ENCODE measurements around the gene CXCR5.

Gene CXCR5

GRCh38 chr11:118928101-118928869 is 44.6 kb downstream of the CXCR5 start:
- Histone ChIP-seq H3K9me3 (ENCODE audit: control insufficient read depth, low read depth, low read length) (no peaks in the 10 kb centered on the region), H3K9ac (ENCODE audit: low read length) (peak overlapping the region; percentile 68), H3K4me1 (ENCODE audit: control insufficient read depth, low read depth, low read length) (peaks cover 23% of the 10 kb centered on the region), H3K27me3 (ENCODE audit: control insufficient read depth, insufficient read depth, low read length) (peaks cover 20% of the 10 kb centered on the region), H3K27ac (ENCODE audit: low read length) (no peak overlapping the region), H3K4me3 (ENCODE audit: low read length) (peak overlapping the region; percentile 84), H3K36me3 (ENCODE audit: control insufficient read depth, low read depth, low read length) (no peaks in the 10 kb centered on the region)

- H3K9ac ChIP-seq (ENCODE audit: low read length) = peak overlapping the region; percentile 68
- no peaks in the 10 kb centered on the region for H3K36me3 ChIP-seq (ENCODE audit: control insufficient read depth, low read depth, low read length)
- H3K4me1 ChIP-seq (ENCODE audit: control insufficient read depth, low read depth, low read length) = peaks cover 16% of the 10 kb centered on the region
- H3K9me3 ChIP-seq (ENCODE audit: control insufficient read depth, low read depth, low read length) = no peaks in the 10 kb centered on the region
- H3K4me3 ChIP-seq (ENCODE audit: low read length) = peak overlapping the region; percentile 84
- no peak overlapping the region for H3K27ac ChIP-seq (ENCODE audit: low read length)
- H3K27me3 ChIP-seq (ENCODE audit: control insufficient read depth, insufficient read depth, low read length) = peaks cover 20% of the 10 kb centered on the region
Observed at GRCh38 chr11:118928870-118929500, 45.3 kb downstream of the CXCR5 start.

GRCh38 chr11:118929501-118930093 is 45.9 kb downstream of the CXCR5 start:
- peaks cover 20% of the 10 kb centered on the region for H3K27me3 ChIP-seq (ENCODE audit: control insufficient read depth, insufficient read depth, low read length)
- peak overlapping the region; percentile 68 for H3K9ac ChIP-seq (ENCODE audit: low read length)
- H3K4me1 ChIP-seq (ENCODE audit: control insufficient read depth, low read depth, low read length) = peaks cover 12% of the 10 kb centered on the region
- peak overlapping the region; percentile 84 for H3K4me3 ChIP-seq (ENCODE audit: low read length)
- H3K36me3 ChIP-seq (ENCODE audit: control insufficient read depth, low read depth, low read length) = no peaks in the 10 kb centered on the region
- H3K9me3 ChIP-seq (ENCODE audit: control insufficient read depth, low read depth, low read length) = no peaks in the 10 kb centered on the region
- peak overlapping the region; percentile 83 for H3K27ac ChIP-seq (ENCODE audit: low read length)

GRCh38 chr11:118930094-118930712 is 46.5 kb downstream of the CXCR5 start:
- Histone ChIP-seq H3K27ac (ENCODE audit: low read length) (peak overlapping the region; percentile 83), H3K9me3 (ENCODE audit: control insufficient read depth, low read depth, low read length) (no peaks in the 10 kb centered on the region), H3K36me3 (ENCODE audit: control insufficient read depth, low read depth, low read length) (no peaks in the 10 kb centered on the region), H3K27me3 (ENCODE audit: control insufficient read depth, insufficient read depth, low read length) (peaks cover 20% of the 10 kb centered on the region), H3K4me1 (ENCODE audit: control insufficient read depth, low read depth, low read length) (peaks cover 12% of the 10 kb centered on the region), H3K4me3 (ENCODE audit: low read length) (peak overlapping the region; percentile 84), H3K9ac (ENCODE audit: low read length) (peak overlapping the region; percentile 68)

- no peak overlapping the region for H3K9ac ChIP-seq (ENCODE audit: low read length)
- peaks cover 7% of the 10 kb centered on the region for H3K4me1 ChIP-seq (ENCODE audit: control insufficient read depth, low read depth, low read length)
Observed at GRCh38 chr11:118931571-118931970, 47.9 kb downstream of the CXCR5 start.

GRCh38 chr11:118933486-118933885 is 49.8 kb downstream of the CXCR5 start:
- Histone ChIP-seq H3K4me1 (ENCODE audit: control insufficient read depth, low read depth, low read length) (peaks cover 4% of the 10 kb centered on the region), H3K4me3 (ENCODE audit: low read length) (no peak overlapping the region), H3K27me3 (ENCODE audit: control insufficient read depth, insufficient read depth, low read length) (peaks cover 7% of the 10 kb centered on the region), H3K36me3 (ENCODE audit: control insufficient read depth, low read depth, low read length) (no peaks in the 10 kb centered on the region), H3K9me3 (ENCODE audit: control insufficient read depth, low read depth, low read length) (no peaks in the 10 kb centered on the region), H3K27ac (ENCODE audit: low read length) (no peak overlapping the region), H3K9ac (ENCODE audit: low read length) (no peak overlapping the region)

More at GRCh38 chr11:118931571-118931970, 47.9 kb downstream of the CXCR5 start:
- H3K4me3 ChIP-seq (ENCODE audit: low read length) = no peak overlapping the region
- H3K36me3 ChIP-seq (ENCODE audit: control insufficient read depth, low read depth, low read length) = no peaks in the 10 kb centered on the region
- H3K27ac ChIP-seq (ENCODE audit: low read length) = no peak overlapping the region
- peaks cover 19% of the 10 kb centered on the region for H3K27me3 ChIP-seq (ENCODE audit: control insufficient read depth, insufficient read depth, low read length)
- no peaks in the 10 kb centered on the region for H3K9me3 ChIP-seq (ENCODE audit: control insufficient read depth, low read depth, low read length)

- H3K27me3 ChIP-seq (ENCODE audit: control insufficient read depth, insufficient read depth, low read length) = peaks cover 7% of the 10 kb centered on the region
- no peaks in the 10 kb centered on the region for H3K36me3 ChIP-seq (ENCODE audit: control insufficient read depth, low read depth, low read length)
- peaks cover 16% of the 10 kb centered on the region for H3K4me1 ChIP-seq (ENCODE audit: control insufficient read depth, low read depth, low read length)
- H3K27ac ChIP-seq (ENCODE audit: low read length) = no peak overlapping the region
- H3K9me3 ChIP-seq (ENCODE audit: control insufficient read depth, low read depth, low read length) = no peaks in the 10 kb centered on the region
- H3K4me3 ChIP-seq (ENCODE audit: low read length) = no peak overlapping the region
- no peak overlapping the region for H3K9ac ChIP-seq (ENCODE audit: low read length)
Observed at GRCh38 chr11:118935376-118935775, 51.7 kb downstream of the CXCR5 start.

GRCh38 chr11:118938491-118939403 is 55.1 kb downstream of the CXCR5 start:
- H3K4me3 ChIP-seq (ENCODE audit: low read length) = no peak overlapping the region
- no peaks in the 10 kb centered on the region for H3K36me3 ChIP-seq (ENCODE audit: control insufficient read depth, low read depth, low read length)
- no peak overlapping the region for H3K27ac ChIP-seq (ENCODE audit: low read length)
- peaks cover 18% of the 10 kb centered on the region for H3K4me1 ChIP-seq (ENCODE audit: control insufficient read depth, low read depth, low read length)
- H3K27me3 ChIP-seq (ENCODE audit: control insufficient read depth, insufficient read depth, low read length) = no peaks in the 10 kb centered on the region
- H3K9me3 ChIP-seq (ENCODE audit: control insufficient read depth, low read depth, low read length) = no peaks in the 10 kb centered on the region
- H3K9ac ChIP-seq (ENCODE audit: low read length) = no peak overlapping the region

- H3K36me3 ChIP-seq (ENCODE audit: control insufficient read depth, low read depth, low read length) = no peaks in the 10 kb centered on the region
- no peak overlapping the region for H3K9ac ChIP-seq (ENCODE audit: low read length)
- no peak overlapping the region for H3K27ac ChIP-seq (ENCODE audit: low read length)
- H3K27me3 ChIP-seq (ENCODE audit: control insufficient read depth, insufficient read depth, low read length) = no peaks in the 10 kb centered on the region
- H3K9me3 ChIP-seq (ENCODE audit: control insufficient read depth, low read depth, low read length) = no peaks in the 10 kb centered on the region
- no peak overlapping the region for H3K4me3 ChIP-seq (ENCODE audit: low read length)
- H3K4me1 ChIP-seq (ENCODE audit: control insufficient read depth, low read depth, low read length) = peaks cover 18% of the 10 kb centered on the region
Observed at GRCh38 chr11:118939404-118939915, 55.8 kb downstream of the CXCR5 start.

GRCh38 chr11:118939953-118940598 is 56.4 kb downstream of the CXCR5 start:
- Histone ChIP-seq H3K9ac (ENCODE audit: low read length) (no peak overlapping the region), H3K27ac (ENCODE audit: low read length) (no peak overlapping the region), H3K4me1 (ENCODE audit: control insufficient read depth, low read depth, low read length) (peaks cover 18% of the 10 kb centered on the region), H3K9me3 (ENCODE audit: control insufficient read depth, low read depth, low read length) (no peaks in the 10 kb centered on the region), H3K27me3 (ENCODE audit: control insufficient read depth, insufficient read depth, low read length) (no peaks in the 10 kb centered on the region), H3K36me3 (ENCODE audit: control insufficient read depth, low read depth, low read length) (no peaks in the 10 kb centered on the region), H3K4me3 (ENCODE audit: low read length) (no peak overlapping the region)

Measured in iPS-18a (cell line).